ENCODE measurements around the gene MKRN2OS. TPM values are rescaled to one million over a fixed set of nuclear protein-coding genes. Genes with fewer than 3 reads are reported as not detected.

The MKRN2OS gene
- total RNA-seq, 1 experiment from 2014 or later, result not detected

GRCh38 chr3:12518261-12519028, 26.9 kb downstream of the MKRN2OS start:
- no peaks in the 10 kb centered on the region for H3K9me3 ChIP-seq (ENCODE audit: low read depth, low read length, poor library complexity, severe bottlenecking)
- TF ChIP-seq EZH2 (IDR thresholded peaks at IDR 0.05; ENCODE audit: borderline replicate concordance, low read depth, low read length, poor library complexity, severe bottlenecking) (no peak), CTCF (conservative IDR thresholded peaks at IDR 0.05; ENCODE audit: low read depth, low read length) (no peak)
- DNase-seq (ENCODE audit: low spot score), result no peak
- no peak overlapping the region for H3K27ac ChIP-seq (ENCODE audit: low read depth, low read length, poor library complexity, severe bottlenecking)
- no peaks in the 10 kb centered on the region for H3K27me3 ChIP-seq (replicated peaks; ENCODE audit: insufficient read depth, low read depth, low read length, poor library complexity)
- no TSS peak for BruUV-seq (replicated peaks)
- ChIA-PET POLR2A (ENCODE audit: low non-redundant PET) (no interaction called here), CTCF (no interaction called here)
- H3K4me3 ChIP-seq (ENCODE audit: low read depth, low read length, poor library complexity, severe bottlenecking), result no peak overlapping the region
- H3K36me3 ChIP-seq (ENCODE audit: insufficient read depth, low read length, poor library complexity, severe bottlenecking), result peaks cover 3% of the 10 kb centered on the region
- no peaks in the 10 kb centered on the region for H3K4me1 ChIP-seq (ENCODE audit: insufficient read depth, low read length, poor library complexity, severe bottlenecking)
- intact Hi-C loops (cut with micrococcal nuclease; ENCODE audit: unreplicated experiment), result no loop called here

GRCh38 chr3:12516873-12517272, 28.4 kb downstream of the MKRN2OS start:
- no peaks in the 10 kb centered on the region for H3K4me1 ChIP-seq (ENCODE audit: insufficient read depth, low read length, poor library complexity, severe bottlenecking)
- no peak overlapping the region for H3K27ac ChIP-seq (ENCODE audit: low read depth, low read length, poor library complexity, severe bottlenecking)
- ChIA-PET POLR2A (ENCODE audit: low non-redundant PET) (no interaction called here), CTCF (no interaction called here)
- no peak overlapping the region for H3K4me3 ChIP-seq (ENCODE audit: low read depth, low read length, poor library complexity, severe bottlenecking)
- peaks cover 3% of the 10 kb centered on the region for H3K36me3 ChIP-seq (ENCODE audit: insufficient read depth, low read length, poor library complexity, severe bottlenecking)
- no TSS peak for BruUV-seq (replicated peaks)
- intact Hi-C loops (cut with micrococcal nuclease; ENCODE audit: unreplicated experiment), result no loop called here
- H3K9me3 ChIP-seq (ENCODE audit: low read depth, low read length, poor library complexity, severe bottlenecking), result no peaks in the 10 kb centered on the region
- no peaks in the 10 kb centered on the region for H3K27me3 ChIP-seq (replicated peaks; ENCODE audit: insufficient read depth, low read depth, low read length, poor library complexity)
- no peak for DNase-seq (ENCODE audit: low spot score)
- TF ChIP-seq CTCF (conservative IDR thresholded peaks at IDR 0.05; ENCODE audit: low read depth, low read length) (no peak), EZH2 (IDR thresholded peaks at IDR 0.05; ENCODE audit: borderline replicate concordance, low read depth, low read length, poor library complexity, severe bottlenecking) (no peak)

GRCh38 chr3:12515631-12516030, 29.7 kb downstream of the MKRN2OS start:
- BruUV-seq (replicated peaks), result no TSS peak
- no peaks in the 10 kb centered on the region for H3K9me3 ChIP-seq (ENCODE audit: low read depth, low read length, poor library complexity, severe bottlenecking)
- TF ChIP-seq EZH2 (IDR thresholded peaks at IDR 0.05; ENCODE audit: borderline replicate concordance, low read depth, low read length, poor library complexity, severe bottlenecking) (no peak), CTCF (conservative IDR thresholded peaks at IDR 0.05; ENCODE audit: low read depth, low read length) (no peak)
- DNase-seq (ENCODE audit: low spot score), result no peak
- ChIA-PET CTCF (no interaction called here), POLR2A (ENCODE audit: low non-redundant PET) (no interaction called here)
- no peaks in the 10 kb centered on the region for H3K36me3 ChIP-seq (ENCODE audit: insufficient read depth, low read length, poor library complexity, severe bottlenecking)
- H3K27me3 ChIP-seq (replicated peaks; ENCODE audit: insufficient read depth, low read depth, low read length, poor library complexity), result no peaks in the 10 kb centered on the region
- intact Hi-C loops (cut with micrococcal nuclease; ENCODE audit: unreplicated experiment), result no loop called here
- no peak overlapping the region for H3K4me3 ChIP-seq (ENCODE audit: low read depth, low read length, poor library complexity, severe bottlenecking)
- H3K4me1 ChIP-seq (ENCODE audit: insufficient read depth, low read length, poor library complexity, severe bottlenecking), result no peaks in the 10 kb centered on the region
- H3K27ac ChIP-seq (ENCODE audit: low read depth, low read length, poor library complexity, severe bottlenecking), result no peak overlapping the region

All from A673 (cell line).